Activated naive CD4-positive, alpha-beta T cell treated with anti-CD3 and anti-CD28 coated beads, Interleukin-2, amount 50 U/mL, for 24 hours (primary cell): ENCODE measurements around the gene RHBDF1.

Experiments
- H3K27ac Mint-ChIP-seq: one replicate; pipeline ENCODE4 v1.8.0; 2021; ENCODE audit warnings: mild to moderate bottlenecking, mixed read lengths
- H3K27me3 Mint-ChIP-seq: one replicate; pipeline ENCODE4 v1.8.0; 2021; ENCODE audit warnings: mixed read lengths
- H3K36me3 Mint-ChIP-seq: one replicate; pipeline ENCODE4 v1.8.0; 2021; ENCODE audit warnings: mixed read lengths
- H3K4me1 Mint-ChIP-seq: one replicate; pipeline ENCODE4 v1.8.0; 2021; ENCODE audit warnings: mixed read lengths
- H3K4me3 Mint-ChIP-seq: one replicate; pipeline ENCODE4 v1.8.0; 2021; ENCODE audit warnings: mild to moderate bottlenecking, mixed read lengths
- H3K9me3 Mint-ChIP-seq: one replicate; pipeline ENCODE4 v1.8.0; 2021; ENCODE audit warnings: mixed read lengths

The RHBDF1 gene

DNA sequence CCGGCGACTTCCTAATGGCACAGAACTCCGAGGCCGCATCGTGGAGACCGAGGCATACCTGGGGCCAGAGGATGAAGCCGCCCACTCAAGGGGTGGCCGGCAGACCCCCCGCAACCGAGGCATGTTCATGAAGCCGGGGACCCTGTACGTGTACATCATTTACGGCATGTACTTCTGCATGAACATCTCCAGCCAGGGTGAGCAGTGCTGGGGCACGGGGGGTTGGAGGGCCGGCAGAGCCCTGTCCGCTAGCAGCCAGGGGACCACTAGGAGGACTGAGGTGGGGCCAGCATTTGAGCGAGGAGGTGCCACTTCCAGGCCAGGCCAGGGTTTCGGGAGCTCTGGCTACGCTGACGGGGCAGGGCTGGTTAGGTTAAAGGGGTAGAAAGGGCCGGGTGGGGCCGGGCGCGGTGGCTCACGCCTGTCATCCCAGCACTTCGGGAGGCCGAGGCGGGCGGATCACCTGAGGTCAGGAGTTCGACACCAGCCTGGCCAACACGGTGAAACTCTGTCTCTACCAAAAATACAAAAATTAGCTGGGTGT is 10.7 kb upstream of the RHBDF1 start:
- peaks cover 41% of the 10 kb centered on the region for H3K4me1 Mint-ChIP-seq
- H3K27ac Mint-ChIP-seq: peak overlapping the region; percentile 68
- no peak overlapping the region for H3K4me3 Mint-ChIP-seq
- H3K9me3 Mint-ChIP-seq: no peaks in the 10 kb centered on the region
- peaks cover 2% of the 10 kb centered on the region for H3K36me3 Mint-ChIP-seq
- no peaks in the 10 kb centered on the region for H3K27me3 Mint-ChIP-seq

DNA sequence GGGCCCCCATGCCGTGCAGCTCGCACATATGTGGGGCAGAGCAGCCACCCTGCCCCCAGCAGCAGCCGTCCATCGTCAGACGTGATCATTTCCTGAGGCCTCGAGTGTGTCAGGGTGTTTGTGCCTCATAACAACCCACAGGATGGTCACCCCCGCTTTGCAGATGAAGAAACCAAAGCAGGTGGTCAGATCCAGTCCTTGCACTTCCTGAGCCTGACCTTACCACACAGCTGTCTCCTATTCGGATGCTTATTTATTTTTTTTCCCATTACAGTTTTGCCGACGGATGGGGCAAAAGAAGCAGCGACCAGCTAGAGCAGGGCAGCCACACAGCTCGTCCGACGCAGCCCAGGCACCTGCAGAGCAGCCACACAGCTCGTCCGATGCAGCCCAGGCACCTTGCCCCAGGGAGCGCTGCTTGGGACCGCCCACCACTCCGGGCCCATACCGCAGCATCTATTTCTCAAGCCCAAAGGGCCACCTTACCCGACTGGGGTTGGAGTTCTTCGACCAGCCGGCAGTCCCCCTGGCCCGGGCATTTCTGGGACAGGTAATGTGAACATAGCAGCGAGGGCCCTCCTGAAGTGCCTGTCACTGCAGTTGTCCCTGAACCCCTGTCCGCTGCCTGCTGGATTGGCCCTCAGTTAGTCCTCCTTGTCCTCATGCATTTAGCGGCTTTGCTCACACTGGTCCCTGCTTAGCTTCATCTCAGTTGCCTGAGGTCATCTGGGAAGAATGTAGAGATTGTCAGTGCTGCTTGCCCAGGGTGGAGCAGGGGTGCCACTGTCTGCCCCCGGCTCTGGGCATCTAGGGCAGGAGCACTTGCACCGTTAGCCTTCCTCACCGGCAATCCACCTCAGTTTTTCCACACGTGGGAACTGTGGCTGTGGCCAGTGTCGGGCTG is 7.0 kb upstream of the RHBDF1 start:
- H3K36me3 Mint-ChIP-seq: no peaks in the 10 kb centered on the region
- no peak overlapping the region for H3K27ac Mint-ChIP-seq
- no peaks in the 10 kb centered on the region for H3K27me3 Mint-ChIP-seq
- H3K4me3 Mint-ChIP-seq: peak overlapping the region; percentile 92
- peaks cover 43% of the 10 kb centered on the region for H3K4me1 Mint-ChIP-seq
- H3K9me3 Mint-ChIP-seq: no peaks in the 10 kb centered on the region

- H3K4me3 Mint-ChIP-seq: peak overlapping the region; percentile 92
- H3K27ac Mint-ChIP-seq: peak overlapping the region; percentile 93
- peaks cover 35% of the 10 kb centered on the region for H3K4me1 Mint-ChIP-seq
- H3K9me3 Mint-ChIP-seq: no peaks in the 10 kb centered on the region
- peaks cover 1% of the 10 kb centered on the region for H3K27me3 Mint-ChIP-seq
- H3K36me3 Mint-ChIP-seq: no peaks in the 10 kb centered on the region
These were observed 6.2 kb upstream of the RHBDF1 start for GRCh38 chr16:78444-79150.

- peaks cover 31% of the 10 kb centered on the region for H3K4me1 Mint-ChIP-seq
- H3K27me3 Mint-ChIP-seq: peaks cover 5% of the 10 kb centered on the region
- H3K9me3 Mint-ChIP-seq: no peaks in the 10 kb centered on the region
- peak within 1 kb of the TSS; percentile 93 for H3K27ac Mint-ChIP-seq
- peaks cover 1% of the 10 kb centered on the region for H3K36me3 Mint-ChIP-seq
- H3K4me3 Mint-ChIP-seq: peak within 1 kb of the TSS; percentile 92
These were observed 5.5 kb upstream of the RHBDF1 start, which contains the start of gene MPG for GRCh38 chr16:77807-78443. Gene MPG (plus strand): TSS chr16:78225. CDS start chr16:78310, 85 bp downstream.

GRCh38 chr16:77273-77806 is 4.9 kb upstream of the RHBDF1 start:
- H3K27me3 Mint-ChIP-seq: peaks cover 7% of the 10 kb centered on the region
- H3K4me1 Mint-ChIP-seq: peaks cover 28% of the 10 kb centered on the region
- H3K36me3 Mint-ChIP-seq: peaks cover 2% of the 10 kb centered on the region
- H3K4me3 Mint-ChIP-seq: peak overlapping the region; percentile 85
- no peaks in the 10 kb centered on the region for H3K9me3 Mint-ChIP-seq
- peak overlapping the region; percentile 68 for H3K27ac Mint-ChIP-seq

GRCh38 chr16:76535-77272 is 4.3 kb upstream of the RHBDF1 start:
- H3K4me3 Mint-ChIP-seq: peak overlapping the region; percentile 85
- no peaks in the 10 kb centered on the region for H3K9me3 Mint-ChIP-seq
- peaks cover 2% of the 10 kb centered on the region for H3K36me3 Mint-ChIP-seq
- H3K4me1 Mint-ChIP-seq: peaks cover 28% of the 10 kb centered on the region
- H3K27me3 Mint-ChIP-seq: peaks cover 7% of the 10 kb centered on the region
- peak overlapping the region; percentile 35 for H3K27ac Mint-ChIP-seq

DNA sequence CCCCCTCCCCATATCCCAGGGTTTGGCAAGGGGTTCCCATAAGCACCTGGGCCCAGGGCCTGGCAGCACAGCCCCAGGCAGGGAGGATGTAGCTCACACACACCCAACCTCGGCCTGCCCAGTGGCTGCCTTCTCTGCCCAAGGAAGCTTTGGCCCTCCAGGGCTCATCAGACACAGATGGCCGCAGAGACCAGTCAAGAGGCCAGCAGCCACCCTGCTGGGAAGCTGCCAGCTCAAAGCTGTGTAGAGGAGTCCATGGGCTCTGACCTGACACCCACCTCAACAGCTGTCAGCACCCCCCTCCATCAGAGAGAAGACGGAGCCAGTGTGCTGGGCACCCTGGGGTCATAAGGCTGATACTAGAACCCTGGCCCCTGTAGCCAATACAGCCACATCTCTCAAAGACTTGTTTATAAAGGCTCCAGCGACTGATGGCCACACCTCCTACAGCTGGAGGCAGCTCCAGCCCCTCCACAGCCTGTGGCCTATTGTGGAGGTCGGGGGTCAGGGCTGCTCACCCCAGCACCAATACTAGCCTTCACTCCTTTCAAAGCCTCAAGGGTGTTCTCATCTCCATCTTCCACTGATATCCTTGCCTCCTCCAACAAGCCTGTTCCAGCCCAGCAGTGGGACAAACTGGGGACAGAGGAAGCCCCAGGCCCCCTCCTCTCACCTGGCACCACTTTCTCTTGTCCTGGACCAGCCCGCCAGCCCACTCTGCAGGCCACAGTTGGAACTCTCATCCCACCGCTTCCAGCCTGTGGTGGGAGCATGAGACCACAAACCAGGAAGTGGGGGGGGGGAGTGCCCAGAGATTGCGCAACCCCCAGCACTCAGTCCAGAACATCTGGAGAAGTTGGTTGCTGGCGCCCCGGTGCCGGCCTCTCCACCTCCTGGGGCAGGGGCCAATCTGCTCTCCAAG is 3.4 kb upstream of the RHBDF1 start:
- H3K27me3 Mint-ChIP-seq: peaks cover 8% of the 10 kb centered on the region
- H3K36me3 Mint-ChIP-seq: peaks cover 2% of the 10 kb centered on the region
- no peaks in the 10 kb centered on the region for H3K9me3 Mint-ChIP-seq
- peak overlapping the region; percentile 85 for H3K4me3 Mint-ChIP-seq
- peak overlapping the region; percentile 35 for H3K27ac Mint-ChIP-seq
- peaks cover 28% of the 10 kb centered on the region for H3K4me1 Mint-ChIP-seq

DNA sequence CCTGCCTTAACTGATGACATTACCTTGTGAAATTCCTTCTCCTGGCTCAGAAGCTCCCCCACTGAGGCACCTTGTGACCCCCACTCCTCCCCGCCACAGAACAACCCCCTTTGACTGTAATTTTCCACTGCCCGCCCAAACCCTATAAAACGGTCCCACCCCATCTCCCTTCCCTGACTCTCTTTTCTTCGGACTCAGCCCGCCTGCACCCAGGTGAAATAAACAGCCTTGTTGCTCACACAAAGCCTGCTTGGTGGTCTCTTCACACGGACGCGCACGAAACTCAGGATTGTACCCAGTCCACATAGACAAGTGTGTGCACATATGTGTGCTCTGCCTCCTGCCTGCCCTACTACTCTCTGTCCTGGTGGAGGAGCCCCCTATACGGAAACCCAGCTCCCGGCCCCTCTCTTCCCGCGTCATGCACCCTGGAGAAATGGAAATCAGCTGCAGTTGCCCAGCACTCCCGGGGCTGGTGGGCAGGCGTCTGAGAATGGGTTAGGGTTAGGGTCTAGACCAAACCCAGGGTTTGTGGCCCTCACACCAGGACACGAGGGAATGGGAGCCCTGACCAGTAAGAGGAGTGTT is 2.4 kb upstream of the RHBDF1 start:
- Mint-ChIP-seq H3K4me3 (no peak overlapping the region), H3K9me3 (no peaks in the 10 kb centered on the region), H3K27ac (no peak overlapping the region), H3K27me3 (peaks cover 8% of the 10 kb centered on the region), H3K36me3 (peaks cover 2% of the 10 kb centered on the region), H3K4me1 (peaks cover 27% of the 10 kb centered on the region)

- peaks cover 21% of the 10 kb centered on the region for H3K4me1 Mint-ChIP-seq
- no peak overlapping the region for H3K4me3 Mint-ChIP-seq
- no peaks in the 10 kb centered on the region for H3K9me3 Mint-ChIP-seq
- H3K36me3 Mint-ChIP-seq: peaks cover 2% of the 10 kb centered on the region
- H3K27ac Mint-ChIP-seq: no peak overlapping the region
- peaks cover 8% of the 10 kb centered on the region for H3K27me3 Mint-ChIP-seq
These were observed 1.8 kb upstream of the RHBDF1 start for GRCh38 chr16:74051-74746.

- no peak overlapping the region for H3K27ac Mint-ChIP-seq
- H3K4me1 Mint-ChIP-seq: peaks cover 14% of the 10 kb centered on the region
- peaks cover 2% of the 10 kb centered on the region for H3K36me3 Mint-ChIP-seq
- H3K4me3 Mint-ChIP-seq: peak overlapping the region; percentile 36
- H3K27me3 Mint-ChIP-seq: peaks cover 8% of the 10 kb centered on the region
- H3K9me3 Mint-ChIP-seq: no peaks in the 10 kb centered on the region
These were observed 660 bp downstream of the RHBDF1 start for GRCh38 chr16:71540-72401.

- peaks cover 8% of the 10 kb centered on the region for H3K4me1 Mint-ChIP-seq
- H3K36me3 Mint-ChIP-seq: peaks cover 2% of the 10 kb centered on the region
- H3K27me3 Mint-ChIP-seq: peaks cover 8% of the 10 kb centered on the region
- no peak overlapping the region for H3K4me3 Mint-ChIP-seq
- H3K9me3 Mint-ChIP-seq: no peaks in the 10 kb centered on the region
- no peak overlapping the region for H3K27ac Mint-ChIP-seq
These were observed 1.3 kb downstream of the RHBDF1 start for GRCh38 chr16:71210-71539.

DNA sequence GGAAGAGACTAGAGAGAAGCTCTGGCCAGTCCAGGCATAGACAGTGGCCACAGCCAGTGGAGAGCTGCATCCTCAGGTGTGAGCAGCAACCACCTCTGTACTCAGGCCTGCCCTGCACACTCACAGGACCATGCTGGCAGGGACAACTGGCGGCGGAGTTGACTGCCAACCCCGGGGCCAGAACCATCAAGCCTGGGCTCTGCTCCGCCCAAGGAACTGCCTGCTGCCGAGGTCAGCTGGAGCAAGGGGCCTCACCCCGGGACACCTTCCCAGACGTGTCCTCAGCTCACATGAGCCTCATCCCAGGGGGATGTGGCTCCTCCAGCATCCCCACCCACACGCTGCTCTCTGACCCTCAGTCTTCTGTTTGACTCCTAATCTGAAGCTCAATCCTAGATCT is 3.2 kb downstream of the RHBDF1 start:
- H3K27me3 Mint-ChIP-seq: peaks cover 8% of the 10 kb centered on the region
- no peaks in the 10 kb centered on the region for H3K9me3 Mint-ChIP-seq
- H3K27ac Mint-ChIP-seq: no peak overlapping the region
- peaks cover 9% of the 10 kb centered on the region for H3K4me1 Mint-ChIP-seq
- no peak overlapping the region for H3K4me3 Mint-ChIP-seq
- peaks cover 2% of the 10 kb centered on the region for H3K36me3 Mint-ChIP-seq
